HG03521 (cell line): ENCODE data around the gene CNTNAP4.

ENCODE experiments used
- ATAC-seq: cut with Tn5 transposase; IDR thresholded peaks from one replicate; pipeline ENCODE4 v1.9.1; 2021; ENCODE audit warnings: mild to moderate bottlenecking, moderate library complexity; ENCODE audit not compliant: unreplicated experiment

CNTNAP4 gene

DNA sequence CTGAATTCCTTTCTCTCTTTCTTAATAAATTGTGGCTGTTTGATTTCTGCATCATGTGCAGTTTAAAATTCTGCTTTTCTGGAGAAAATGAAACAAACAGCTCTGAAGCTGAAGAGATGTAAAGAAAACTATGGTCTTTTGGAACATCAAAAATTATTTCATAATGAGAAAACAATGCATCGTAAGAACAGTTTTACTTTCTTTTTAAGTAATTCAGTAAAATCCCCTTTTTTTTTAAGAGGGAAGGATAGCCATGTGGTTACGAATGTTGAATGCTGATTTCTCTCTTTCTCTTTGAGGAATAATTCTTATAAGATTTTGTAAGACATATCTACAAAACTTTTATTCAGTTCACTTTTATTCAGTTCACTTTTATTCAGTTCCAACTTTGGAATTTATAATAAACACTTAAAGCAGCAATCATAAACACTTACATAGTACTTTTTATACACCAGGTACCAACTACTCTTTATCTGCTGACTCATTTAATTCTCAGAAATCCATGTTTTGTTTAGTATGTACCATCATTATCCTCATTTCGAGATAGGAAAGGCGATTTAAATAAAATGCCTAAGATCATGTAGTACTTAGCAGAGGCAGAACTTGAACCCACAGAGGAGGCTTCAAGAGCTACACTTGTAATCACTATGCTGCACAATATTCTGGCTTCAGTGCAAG, 26.6 kb downstream of the CNTNAP4 start:
- no peak for ATAC-seq

DNA sequence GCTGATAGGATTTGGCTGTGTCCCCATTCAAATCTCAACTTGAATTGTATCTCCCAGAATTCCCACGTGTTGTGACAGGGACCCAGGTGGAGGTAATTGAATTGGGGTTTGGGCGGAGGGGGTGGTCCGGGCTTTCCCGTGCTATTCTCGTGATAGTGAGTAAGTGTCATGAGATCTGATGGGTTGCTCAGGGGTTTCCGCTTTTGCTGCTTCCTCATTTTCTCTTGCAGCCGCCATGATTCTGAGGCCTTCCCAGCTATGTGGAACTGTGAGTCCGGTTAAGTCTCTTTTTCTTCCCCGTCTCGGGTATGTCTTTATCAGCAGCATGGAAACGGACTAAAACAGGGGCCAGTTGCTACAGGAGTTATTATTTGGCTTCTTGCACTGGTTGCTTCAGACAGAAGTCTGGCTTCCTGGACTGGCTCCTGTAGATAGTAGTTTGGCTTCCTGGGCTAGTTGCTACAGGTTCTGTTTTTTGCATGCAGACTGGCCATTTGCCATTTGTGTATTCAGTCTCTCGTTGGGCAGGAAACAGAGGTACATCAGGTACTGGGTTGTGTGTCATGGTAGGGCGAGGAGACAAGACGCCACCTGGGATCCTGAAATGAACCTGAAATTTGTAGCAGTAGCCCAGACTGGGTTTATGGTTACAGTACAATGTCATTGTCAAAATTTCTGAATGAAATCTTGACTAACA, 32.6 kb downstream of the CNTNAP4 start:
- no peak for ATAC-seq

DNA sequence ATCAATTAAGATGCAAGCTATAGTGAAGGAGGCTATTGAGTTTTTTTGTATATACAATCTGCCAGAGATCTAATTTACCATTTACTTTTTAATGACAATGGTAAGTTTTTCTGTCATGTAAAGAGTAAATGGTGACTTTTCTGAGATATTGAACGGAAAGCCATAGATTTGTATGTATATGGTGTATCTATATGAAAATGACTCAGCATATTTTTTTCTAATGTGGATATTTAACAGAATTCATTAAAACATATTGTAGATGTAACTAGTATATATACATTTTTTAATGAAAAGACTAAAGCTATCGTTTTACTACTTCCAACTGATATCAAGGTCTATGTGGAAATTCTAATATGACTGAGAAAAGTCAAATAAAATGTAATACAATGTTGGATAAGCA, 34.1 kb downstream of the CNTNAP4 start:
- no peak for ATAC-seq

DNA sequence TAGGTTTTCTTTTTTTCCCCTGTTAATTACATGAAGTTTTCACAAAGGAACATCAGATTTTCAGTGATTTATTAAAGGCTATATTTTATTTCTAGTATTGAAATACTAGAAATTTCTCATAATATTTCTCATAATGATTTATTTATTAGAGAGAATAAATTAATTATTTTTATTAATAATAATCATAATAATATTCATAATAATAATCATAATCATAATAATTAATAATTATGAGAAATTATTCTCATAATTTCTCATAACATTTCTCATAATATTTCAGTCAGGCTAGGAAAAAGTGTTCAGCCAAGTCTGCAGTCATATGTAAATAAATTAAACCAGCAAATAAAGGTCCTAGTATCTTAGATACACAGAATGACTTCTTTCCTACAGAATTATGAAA, 41.4 kb downstream of the CNTNAP4 start:
- ATAC-seq, result no peak

DNA sequence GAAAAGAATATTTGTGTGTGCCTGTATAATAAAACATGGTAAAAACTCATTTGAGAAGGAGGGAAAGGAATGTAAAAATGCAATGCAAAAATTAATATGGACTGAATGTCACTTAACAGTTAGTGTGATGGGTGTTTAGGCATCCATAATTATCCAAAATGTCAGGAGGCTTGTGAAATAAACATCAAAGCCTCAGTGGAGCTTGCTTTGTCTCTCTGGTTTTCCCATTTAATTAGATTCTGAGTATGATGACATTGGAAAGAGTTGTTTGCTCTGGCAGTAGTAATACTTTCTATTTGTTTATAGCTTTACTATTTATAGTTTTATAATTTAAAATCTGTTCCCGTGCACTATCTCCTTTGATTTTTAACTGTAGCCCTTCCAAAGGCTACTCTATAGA, 51.9 kb downstream of the CNTNAP4 start:
- ATAC-seq, result no peak

DNA sequence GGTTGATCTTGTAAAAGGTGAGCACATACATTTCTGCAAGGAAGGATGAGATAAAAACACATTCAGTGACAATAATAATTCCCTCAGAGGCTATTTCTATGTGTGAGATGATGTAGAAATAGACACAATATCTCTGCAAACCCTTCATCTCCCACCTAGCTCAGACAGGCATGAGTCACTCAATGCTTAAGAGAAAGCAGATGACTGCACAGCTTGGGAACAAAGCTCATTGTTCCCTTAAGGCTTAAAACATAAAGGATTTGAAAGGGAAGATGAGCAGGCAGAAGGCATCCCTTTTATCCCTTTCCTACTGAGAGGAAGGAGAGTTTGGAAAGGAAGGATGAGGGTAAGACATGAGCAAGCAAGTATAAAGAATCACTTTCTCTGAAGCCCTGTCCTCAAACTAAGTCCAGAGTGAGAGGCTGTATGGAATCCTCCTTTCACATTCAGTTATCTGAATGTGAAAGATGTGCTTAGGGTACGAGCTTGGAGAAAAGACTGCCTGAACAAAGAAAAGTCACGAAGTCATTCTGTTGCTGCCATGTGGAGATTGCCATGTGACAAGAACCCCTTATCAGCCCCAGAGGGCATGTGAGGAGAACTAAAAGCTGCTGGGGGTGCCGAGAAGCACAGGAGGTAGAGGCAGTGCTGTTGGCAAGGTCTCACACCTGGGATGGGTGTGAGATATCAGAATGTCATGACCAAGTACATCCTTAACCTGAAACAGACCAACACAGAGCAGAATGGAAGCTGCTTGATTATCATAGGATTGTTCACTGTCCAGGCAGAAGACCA, 58.2 kb downstream of the CNTNAP4 start:
- no peak for ATAC-seq

DNA sequence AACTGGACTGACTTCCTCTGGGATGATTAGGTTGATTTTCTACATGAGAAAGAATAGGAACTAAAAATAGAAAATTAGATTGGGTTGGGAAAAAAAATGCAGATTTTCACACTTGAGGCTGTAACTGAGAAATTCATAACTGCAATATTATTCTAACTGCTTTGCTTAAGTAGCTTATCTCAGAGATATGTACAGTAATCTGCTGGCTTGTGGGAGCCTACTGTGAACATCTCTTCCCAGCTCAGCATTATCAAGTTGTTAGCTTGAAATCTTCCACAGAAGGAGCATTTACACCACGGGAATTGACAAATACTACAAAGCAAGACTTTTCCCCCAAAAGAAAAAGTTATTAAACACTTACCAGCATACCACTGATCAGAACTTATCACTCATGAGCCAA, 58.9 kb downstream of the CNTNAP4 start:
- no peak for ATAC-seq

DNA sequence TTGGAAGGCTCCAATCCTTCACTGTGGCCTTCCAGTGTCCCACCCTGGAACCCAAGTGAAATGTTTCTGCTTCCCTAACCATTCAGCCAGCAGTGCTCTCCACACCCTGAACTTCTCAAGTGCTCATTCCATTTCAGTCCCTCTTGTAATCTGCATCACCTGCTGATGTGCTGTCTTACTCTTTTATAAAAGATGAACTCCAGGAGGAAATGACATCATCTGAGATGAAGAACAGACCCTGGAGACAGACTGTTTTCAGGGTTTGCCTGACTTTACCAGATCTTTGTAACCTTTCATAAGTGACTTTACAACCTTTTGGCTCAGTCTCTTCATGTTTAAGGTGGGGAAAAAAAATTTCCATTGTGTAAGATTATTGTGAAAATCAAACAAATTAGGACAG, 61.3 kb downstream of the CNTNAP4 start:
- ATAC-seq, result no peak

DNA sequence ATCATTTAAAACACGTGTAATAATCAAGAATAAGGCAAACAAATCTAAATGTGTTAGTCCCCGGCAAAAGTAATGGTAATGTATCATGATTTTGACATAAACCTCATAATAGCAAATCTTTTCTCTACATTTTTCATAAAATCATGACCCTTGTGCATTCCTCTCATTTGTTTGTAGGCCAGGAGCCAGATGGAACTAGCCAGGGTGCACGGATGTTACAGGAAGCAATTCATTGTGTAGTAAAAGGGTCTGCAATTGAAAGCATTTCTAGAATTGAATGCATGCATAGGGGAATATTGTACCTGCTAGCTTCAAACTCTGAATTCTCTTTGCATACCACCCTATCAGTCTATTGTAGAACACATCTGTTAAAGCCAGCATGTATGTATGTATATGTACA, 66.6 kb downstream of the CNTNAP4 start:
- no peak for ATAC-seq

DNA sequence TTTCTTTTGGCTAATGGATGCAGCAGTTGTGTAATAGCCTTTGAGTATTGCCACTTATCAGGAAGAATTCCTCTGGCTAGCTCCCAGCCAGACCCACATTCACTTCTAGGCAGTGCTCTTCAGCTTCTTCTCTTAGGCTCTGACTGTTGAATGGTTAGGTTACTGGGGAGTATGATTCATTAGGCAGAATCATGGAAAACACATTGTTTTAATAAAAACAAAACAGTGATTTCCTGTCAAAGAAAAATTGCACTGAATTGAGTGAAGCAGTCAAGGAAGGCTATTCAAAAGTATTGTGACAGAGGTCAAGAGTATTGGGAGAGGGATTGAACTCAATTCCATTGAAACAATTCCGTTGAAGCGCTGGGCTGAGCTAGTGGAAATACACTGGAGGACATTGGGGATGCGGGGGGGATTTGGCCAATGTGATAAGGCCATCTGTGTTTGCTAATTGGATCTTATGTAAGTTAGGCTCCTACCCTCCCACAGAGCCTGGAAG, 68.0 kb downstream of the CNTNAP4 start:
- ATAC-seq, result no peak

DNA sequence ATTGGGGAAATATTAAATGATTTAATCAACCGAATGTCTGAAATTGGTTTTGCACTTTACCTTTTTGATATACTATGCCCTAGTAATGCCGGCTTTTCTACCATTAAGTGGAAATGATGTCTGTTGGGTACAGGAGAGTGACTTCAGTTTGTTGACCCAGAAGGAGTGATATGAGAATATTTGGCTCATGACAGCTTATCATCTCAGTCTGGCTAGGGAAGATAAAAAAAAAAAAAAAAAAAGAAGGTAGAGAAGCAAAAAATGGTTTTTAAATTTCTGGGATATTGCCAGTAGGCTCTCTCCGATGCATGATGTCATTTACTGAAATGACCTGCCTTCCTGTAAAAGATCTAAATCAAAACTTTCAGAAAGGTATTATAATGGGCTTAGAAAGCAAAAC, 69.0 kb downstream of the CNTNAP4 start:
- ATAC-seq, result no peak

DNA sequence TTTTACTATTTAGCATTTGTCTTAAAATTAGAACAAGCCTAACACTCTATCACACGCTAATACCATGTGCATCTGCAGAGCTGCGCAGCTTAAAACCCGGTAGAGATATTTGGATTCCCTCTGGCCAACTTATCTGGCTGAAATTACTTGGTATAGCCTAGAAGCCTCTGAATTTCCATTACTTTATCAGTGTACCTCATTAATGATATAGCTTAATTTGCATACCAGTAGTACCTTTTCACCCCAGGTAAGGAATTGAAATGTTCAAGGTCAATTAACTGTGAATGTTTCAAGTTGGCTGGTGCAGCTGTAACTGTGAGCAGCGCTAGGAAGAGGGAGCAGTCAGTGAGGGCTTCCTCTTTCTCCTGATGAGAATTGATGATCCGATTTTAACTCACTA, 74.2 kb downstream of the CNTNAP4 start:
- no peak for ATAC-seq

DNA sequence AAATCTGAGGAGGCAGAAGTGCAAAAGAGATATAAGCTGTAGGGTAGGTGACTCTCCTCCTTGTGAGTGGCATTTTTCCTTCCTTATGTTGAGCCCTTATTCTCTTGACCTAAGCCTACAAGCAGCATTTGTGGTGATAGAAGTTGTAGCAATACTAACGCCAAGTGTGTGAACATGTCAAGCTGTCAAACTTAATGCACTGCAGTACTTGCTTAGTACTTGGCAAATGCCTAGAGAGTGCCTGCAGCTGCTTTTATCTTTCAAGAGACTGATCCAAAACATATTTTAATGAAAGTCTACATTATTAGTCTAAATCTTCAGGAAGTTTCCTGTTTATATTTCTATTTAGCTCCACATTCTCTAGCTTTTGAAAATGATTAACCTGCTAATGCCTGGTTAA, 83.2 kb downstream of the CNTNAP4 start:
- no peak for ATAC-seq

DNA sequence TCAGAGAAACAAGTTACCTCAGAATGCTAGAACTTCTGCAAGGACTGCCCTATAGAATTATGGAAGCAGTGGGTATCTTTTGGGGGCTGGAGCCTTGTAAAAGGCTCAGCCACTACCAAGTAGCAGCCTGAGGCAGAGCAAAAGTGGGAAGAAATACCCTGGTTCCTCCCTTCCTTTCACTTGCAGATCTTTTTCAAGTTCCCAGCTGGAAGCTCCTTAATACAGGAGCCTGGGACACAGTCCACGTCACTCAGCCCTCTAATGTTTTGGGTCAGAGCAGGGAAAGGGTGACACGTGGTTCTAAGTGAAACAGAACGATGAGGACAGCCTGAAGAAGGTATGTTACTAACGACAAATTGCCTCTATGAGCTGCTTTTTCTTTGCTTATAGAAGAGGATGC, 93.1 kb downstream of the CNTNAP4 start:
- no peak for ATAC-seq

DNA sequence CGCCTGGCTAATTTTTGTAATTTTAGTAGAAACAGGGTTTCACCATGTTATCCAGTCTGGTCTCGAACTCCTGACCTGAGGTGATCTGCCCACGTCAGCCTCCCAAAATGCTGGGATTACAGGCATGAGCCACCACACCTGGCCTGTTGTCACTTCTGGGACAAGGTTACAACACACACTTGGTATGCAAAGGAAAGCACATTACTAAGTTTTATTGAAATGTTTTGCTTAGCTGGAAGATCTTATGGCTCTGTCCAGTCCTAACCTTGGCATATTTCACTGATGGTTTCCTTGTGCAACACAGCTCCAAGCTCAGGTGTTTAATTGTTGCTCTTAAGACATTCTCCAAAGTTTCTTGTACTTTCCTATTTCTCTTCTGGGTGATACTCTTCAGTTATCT, 94.2 kb downstream of the CNTNAP4 start:
- no peak for ATAC-seq

DNA sequence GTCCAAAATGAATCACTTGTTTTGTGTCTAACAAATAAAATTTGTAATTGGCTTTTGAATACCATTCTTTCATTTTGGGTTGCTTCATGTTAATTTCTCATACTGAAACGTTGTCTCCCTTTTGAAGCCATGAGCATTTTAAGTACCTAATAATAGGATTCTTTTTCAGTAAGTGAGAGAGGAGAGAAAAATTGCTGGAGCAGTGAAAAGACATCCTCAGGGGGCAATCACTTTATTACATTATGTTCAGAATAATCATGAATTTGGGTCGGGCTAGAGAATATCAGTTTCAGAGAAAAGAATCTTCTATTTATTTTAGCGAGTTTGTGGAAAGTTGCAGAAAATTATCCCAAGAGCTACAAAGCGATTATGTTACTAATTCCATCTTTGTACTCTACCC, 96.8 kb downstream of the CNTNAP4 start:
- no peak for ATAC-seq

DNA sequence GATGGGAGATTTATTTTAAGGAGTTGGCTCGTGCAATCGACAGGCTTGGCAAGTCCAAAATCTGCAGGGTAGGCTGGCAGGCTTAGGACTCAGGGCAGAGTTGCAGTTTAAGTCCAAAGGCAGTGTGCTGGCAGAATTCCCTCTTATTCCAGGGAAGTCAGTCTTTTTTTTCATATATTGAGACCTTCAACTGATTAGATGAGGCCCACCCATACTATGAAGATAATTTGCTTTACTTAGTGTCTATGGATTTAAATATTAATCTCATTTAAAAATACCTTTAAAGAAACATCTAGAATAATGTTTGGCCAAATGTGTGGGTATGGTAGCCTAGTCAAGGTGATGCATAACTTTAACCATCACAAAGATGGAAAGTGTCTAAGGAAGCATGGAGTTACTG, 99.8 kb downstream of the CNTNAP4 start:
- no peak for ATAC-seq

DNA sequence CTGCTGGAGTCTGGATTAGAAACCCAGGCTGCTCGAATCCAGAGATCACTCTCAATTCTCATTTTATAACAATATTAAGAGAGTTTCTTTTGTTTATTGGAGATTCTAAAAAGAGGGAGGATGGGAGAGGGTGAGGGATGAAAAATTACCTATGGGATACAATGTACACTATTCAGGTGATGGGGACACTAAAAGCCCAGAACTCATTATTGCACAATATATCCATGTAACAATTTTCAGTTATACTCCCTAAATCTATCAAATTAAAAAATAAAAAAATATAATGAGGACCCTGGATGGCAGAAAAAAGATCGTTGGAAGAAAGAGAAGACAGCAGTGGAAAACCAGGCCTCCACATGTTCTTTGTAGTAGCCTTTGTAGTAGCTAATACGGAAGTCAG, 100.8 kb downstream of the CNTNAP4 start:
- no peak for ATAC-seq

DNA sequence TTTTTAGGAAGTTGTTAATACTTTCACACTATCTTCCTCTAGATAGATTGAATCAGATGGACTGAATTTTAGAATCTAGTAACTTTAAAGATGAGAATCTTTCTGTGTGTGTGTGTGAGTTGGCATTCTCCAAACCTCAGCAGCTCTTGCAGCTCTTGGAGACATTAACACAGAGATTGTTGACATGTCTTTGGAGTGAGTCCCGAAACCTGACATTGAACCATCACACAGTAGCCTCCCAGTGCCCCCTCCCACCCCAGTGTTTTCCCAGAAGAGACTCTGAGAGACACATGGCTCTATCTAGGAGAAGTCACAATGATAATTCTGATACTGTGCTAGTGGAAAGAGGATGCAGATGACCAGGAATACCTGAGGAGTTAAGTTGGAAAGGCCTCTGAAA, 103.9 kb downstream of the CNTNAP4 start:
- ATAC-seq, result no peak

DNA sequence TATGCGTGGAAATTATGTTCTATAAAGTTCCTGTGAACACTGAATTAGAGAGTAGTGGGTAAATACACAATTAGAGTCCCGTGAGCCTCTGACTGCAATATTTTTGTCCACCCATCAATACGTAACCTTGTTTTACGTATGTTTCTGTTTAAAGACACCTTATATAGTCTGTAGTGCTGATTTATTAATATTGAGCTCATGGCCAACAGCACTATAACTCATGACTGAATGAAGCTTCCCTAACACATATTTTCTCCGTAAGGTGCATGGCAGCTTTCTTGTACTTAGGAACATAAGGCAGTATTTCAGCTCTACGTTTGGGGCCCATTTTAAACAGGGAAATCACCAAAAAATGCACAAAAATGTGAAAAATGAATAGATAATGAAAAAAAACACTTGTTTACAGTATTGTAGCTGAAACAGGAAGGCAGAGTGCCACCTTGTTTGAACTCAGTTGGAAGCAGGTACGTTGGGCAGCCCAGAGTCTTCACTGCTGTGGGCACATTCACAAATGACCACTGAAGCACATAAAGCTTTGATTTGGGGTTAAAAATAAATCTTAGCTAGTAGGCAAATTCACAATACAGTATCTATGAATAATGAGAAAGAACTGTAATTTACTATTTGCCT, 108.5 kb downstream of the CNTNAP4 start:
- ATAC-seq, result no peak

DNA sequence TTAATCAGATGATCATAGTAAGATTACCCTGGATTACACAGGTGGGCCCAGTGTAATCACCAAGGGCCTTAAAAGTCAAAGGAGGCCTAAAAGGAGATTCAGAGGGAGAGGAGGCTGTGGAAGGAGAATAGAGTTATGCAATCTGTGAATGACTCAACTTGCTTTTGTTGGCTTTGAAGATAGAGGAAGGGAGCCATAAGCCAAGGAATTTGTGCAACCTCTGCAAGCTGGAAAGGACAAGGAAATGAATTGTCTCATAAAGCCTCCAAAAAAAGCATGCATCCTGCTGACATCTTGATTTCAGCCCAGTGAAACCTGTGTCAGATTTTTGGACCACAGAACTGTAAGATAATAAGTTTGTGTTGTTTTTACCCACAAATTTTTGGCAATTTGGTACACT, 109.6 kb downstream of the CNTNAP4 start:
- ATAC-seq, result no peak
